GM19395 (cell line): ENCODE data around the gene DCAF5.

Source experiments
- ATAC-seq: cut with Tn5 transposase; IDR thresholded peaks from one replicate; pipeline ENCODE4 v1.9.1; 2021; ENCODE audit warnings: mild to moderate bottlenecking, moderate library complexity; ENCODE audit not compliant: unreplicated experiment

Gene DCAF5

GRCh38 chr14:69142101-69142500 lies 10.8 kb downstream of the DCAF5 start:
- ATAC-seq: no peak

- no peak for ATAC-seq
Measured at GRCh38 chr14:69141550-69141949, 11.4 kb downstream of the DCAF5 start.

DNA sequence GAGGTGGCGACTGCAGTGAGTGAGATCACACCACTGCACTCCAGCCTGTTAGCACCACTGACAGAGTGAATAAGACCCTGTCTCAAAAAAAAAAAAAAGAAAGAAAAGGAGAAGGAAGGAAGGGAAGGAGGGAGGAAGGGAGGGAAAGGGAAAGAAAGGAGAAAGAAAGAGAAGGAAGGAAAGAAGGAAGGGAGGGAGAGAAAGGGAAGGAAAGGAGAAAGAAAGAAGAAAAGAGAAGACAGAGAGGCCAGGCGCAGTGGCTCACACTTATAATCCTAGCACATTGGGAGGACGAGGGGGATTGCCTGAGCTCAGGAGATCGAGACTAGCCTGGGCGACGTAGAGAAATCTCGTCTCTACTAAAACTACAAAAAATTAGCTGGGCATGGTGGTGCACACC lies 13.2 kb downstream of the DCAF5 start:
- no peak for ATAC-seq

- ATAC-seq: no peak
Measured at GRCh38 chr14:69137843-69138535, 14.9 kb downstream of the DCAF5 start.

DNA sequence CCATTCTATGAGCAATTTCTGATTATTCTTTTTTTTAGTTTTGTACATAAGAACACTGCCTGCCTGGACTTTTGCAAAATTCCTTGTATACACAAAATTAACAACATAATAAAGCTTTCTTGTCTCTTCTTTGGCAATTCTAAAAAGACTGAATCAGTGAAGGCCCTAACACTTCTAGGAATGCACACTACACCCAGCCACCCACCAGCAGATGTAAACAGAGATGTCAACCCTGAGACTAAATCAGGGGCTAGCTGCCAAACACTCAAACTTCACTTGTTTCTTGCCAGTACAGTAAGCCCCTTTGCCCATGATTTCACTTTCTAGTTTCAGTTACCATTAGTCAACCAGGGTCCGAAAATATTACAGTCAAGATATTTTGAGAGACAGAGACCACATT lies 15.5 kb downstream of the DCAF5 start:
- no peak for ATAC-seq

- ATAC-seq: no peak
Measured at GRCh38 chr14:69135133-69135532, 17.8 kb downstream of the DCAF5 start.

- no peak for ATAC-seq
Measured at GRCh38 chr14:69133206-69134125, 19.5 kb downstream of the DCAF5 start.

DNA sequence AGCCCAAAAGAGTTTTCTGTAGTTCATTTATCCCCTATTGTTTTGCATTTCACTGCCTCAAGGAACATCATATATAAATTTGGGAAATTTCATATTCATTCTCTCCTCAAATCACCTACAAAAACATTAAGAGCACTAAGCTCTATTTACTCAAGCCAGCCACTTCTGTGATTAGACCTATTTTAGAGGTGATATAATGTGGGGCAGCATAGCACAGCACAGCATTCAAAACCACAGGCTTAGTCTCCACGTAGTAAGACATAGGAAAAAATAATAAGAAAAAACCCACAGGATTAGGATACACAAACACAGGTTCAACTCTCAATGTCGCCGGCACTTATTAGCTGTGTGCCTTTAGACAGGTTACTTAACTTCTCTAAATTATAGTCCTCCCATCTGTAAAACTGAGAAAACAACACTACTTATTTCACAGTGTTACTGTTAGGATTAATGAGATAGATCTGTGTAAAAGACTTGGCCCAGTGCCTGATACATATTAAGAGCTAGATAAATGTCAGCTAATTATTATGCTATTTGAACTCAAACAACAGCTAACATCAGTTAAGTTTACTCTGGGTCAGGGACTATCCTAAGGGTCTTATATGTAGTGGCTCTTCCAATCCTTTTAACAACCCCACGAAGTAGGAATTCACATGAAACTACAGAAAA lies 20.3 kb downstream of the DCAF5 start:
- ATAC-seq: no peak

DNA sequence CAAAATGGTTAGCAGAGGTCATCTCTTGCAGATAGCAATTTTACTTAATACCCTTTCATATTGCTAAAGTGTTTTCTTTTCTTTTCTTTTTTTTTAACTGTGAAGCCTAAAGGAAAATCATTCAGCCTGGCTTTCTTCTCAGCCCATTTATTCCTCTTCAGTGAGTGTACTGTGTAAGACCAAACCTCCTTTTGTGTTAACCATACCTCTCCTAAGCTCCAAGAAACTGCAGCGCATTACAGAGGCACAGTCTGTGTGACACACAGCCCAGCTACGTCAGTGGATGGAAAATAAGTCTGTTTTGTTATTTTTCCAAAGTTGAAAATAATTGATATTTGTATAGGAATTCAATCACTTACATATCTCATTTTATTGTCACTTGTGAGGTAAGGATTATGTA lies 21.7 kb downstream of the DCAF5 start:
- no peak for ATAC-seq

DNA sequence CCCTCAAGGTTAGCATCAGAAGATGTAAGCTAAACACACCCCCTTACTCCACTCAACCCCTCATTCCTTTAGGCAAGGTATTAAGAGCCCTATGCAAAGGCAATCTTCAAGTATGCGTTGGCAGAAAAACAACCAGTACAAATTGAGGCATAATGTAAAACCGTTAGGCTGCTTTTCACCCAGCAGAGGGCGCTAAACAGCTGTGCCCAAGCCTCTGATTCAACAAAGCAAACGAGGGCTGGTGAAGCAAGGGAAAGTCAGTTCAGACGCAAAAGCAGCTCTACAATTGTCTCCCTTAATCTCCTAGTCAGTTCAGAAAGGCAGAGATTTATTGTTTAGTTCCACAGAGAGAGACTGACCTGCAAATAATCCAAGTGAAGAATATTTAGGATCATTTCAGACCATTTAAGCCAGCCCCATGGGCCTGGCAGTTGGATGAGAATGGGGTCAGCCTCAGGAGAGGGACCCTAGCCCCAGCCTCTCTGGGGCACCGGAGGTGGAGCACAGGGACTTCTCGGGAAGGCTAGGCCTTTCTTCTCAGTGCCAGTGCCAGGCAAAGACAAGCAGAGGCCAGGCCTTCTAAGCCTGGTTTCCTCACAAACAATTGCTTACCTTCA lies 23.5 kb downstream of the DCAF5 start:
- no peak for ATAC-seq

GRCh38 chr14:69118305-69118704 lies 34.6 kb downstream of the DCAF5 start:
- ATAC-seq: no peak

DNA sequence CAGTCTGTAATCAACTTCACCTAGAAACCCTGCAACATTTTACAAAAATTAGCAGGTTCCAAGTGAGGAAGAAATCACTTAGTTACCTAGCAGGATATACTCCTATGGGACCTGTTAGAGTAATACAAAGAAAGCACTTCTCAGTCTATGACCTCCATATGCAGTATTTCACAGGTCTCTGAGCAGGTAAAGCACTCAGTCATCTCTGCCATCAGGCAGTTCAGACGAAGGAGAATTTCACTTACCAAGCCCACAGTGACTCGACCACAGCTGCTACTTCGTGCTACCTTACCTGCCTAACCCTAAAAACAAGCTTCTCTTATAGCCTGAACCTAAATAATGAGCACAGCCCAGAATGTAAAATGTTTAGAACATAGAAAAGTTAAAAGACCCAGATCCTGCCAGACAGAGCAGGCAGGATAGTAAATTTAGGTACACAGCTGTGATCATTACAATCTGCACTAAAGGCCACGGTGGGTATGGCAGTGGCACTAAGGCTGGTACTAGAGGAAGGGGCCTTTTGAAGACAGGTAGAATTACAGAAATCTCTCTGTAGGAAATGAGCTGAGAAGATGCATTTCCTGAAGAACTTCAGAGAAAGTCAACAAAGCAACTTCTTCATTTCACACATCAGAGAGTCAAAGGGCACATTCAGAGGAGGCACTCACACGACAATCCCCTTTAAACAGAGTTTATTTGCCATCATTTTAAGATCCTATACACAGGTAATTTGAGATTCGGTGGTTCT lies 35.7 kb downstream of the DCAF5 start:
- no peak for ATAC-seq

GRCh38 chr14:69115407-69116185 lies 37.3 kb downstream of the DCAF5 start:
- no peak for ATAC-seq

GRCh38 chr14:69114763-69115162 lies 38.2 kb downstream of the DCAF5 start:
- no peak for ATAC-seq

DNA sequence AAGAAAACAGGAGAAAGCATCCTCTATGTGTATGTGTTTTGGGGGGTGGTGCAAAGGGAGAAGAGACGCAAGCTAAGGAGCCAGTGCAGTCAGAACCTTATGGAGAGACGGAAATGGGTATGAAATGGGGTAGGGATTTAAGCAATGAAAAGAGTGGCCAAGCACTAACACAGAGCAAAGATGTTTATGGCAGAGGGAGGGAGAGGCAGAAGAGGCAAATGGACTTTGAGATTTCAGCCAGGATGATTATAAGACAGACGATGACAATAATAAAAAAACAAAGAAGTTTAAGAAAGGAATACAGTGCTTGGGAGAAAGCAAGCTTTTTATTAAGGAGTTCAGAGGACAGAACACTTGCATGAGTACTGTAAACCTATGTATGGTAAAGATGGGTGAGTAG lies 44.6 kb downstream of the DCAF5 start:
- no peak for ATAC-seq

DNA sequence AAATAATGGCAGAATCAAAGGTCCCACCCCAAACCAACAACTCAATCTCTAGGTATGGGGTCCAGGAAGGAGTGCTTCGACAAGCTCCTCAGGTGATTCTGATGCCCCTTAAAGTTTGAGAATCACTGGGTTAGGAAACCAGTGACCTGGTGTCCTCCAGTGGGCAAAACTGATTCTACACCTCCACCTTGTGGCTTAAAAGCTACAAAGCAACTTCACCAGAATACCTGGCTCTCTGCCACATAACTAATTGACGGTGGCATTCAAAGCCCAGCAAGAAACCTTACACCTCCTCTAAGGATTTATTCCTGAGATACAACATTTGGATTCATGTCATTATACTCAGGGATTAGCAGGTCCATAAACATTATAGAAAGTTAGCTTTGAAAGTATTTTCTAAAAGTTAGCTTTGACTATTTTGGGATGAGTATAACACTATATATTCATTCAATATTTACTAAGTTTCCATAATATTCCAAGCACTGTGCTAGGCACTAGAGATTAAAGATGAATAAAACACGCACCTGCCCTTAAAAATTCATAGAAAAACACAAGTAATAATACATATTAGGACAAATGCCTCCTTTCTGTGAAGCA lies 45.4 kb downstream of the DCAF5 start:
- ATAC-seq: no peak

DNA sequence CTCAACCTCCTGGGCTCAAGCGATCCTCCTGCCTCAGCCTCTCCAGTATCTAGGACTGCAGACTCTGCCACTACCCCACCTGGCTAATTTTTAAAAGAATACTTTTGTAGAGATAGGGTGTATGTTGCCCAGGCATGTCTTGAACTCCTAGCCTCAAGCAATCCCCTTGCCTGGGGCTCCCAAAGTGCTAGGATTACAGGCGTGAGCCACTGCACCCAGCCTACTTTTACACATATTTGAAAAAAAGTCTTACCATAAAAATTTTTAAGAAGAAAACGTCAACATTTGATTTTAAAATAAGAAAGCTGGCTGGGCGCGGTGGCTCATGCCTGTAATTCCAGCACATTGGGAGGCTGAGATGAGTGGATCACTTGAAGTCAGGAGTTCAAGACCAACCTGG lies 46.5 kb downstream of the DCAF5 start:
- no peak for ATAC-seq

GRCh38 chr14:69105326-69105725 lies 47.6 kb downstream of the DCAF5 start:
- no peak for ATAC-seq

DNA sequence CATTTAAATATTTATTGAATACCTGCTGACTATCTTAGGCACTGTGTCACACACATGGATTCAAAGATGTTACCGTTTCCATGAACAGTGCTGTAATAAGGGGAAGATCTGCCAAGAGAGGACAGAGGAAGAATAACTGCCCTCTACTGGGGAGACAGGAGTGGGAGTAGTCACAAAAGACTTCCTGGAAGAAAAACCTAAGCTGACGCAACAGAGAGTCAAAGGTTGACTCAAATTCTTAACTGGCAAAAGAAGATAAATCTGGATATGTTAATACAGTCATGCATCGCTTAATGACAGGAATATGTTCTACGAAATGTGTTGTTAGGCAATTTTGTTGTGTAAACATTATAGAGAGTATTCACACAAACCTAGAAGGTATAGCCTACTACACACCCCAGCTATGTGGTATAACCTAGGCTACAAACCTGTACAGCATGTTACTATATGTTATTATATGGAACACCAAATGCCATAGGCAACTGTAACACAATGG lies 51.5 kb downstream of the DCAF5 start:
- ATAC-seq: no peak
